Occipital lobe (tissue), 2 donors: Measurements from ENCODE around the gene TANGO2. TPM values are rescaled to one million over a fixed set of nuclear protein-coding genes. Genes with fewer than 3 reads are reported as not detected.

Experiments
- DNase-seq: peaks from one replicate; lab custom pipeline; 2025; lab: John Stamatoyannopoulos, UW
- total RNA-seq: library from RNA; depleted of rRNA; stranded (reverse); fragments of >200 nt; gene quantifications from one replicate; pipeline ENCODE4 v1.2.3, GENCODE V29; 2014

TANGO2 gene
- total RNA-seq, 1 donor from 2014 or later, result 15.9 TPM

DNA sequence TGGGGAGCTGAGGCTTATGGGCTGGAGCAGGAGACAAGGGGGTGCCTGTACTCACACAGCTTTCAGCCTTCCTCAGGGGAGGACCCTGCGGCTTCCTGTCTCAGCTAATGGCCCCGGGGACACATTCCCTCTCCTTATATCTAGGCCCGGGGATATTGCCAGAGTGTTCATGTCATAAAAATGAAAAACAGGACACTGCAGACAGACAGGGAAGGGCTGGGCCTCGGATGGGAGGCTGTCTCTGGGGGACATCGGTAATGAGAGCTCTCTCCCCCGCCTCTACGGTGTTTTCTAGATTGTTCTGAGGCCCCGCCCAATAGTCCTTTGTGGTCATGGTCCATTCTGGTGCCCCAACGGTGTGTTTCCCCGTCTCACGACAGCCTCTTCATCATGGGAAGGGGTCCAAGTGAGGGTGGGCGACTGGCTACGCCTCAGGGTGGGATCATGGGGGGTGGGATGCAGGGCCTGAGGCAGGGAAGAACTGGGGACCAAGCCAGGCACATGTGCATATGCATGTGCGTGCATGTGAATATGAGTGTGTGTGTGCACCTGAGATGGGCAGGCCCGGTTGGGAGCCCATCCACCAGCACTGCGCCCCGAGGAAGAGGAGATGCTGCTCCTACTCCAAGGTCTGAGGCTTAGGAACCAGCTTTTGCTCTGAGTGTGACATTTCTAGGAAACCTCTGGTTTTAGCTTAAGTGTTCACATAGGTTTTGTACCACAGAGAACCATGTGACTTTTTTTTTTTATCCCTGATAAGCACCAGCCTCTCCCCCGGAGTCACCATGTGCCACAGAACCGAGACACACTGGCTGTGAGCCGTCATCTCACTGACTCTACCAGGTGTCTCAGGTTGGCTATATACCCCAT, 9.6 kb upstream of the TANGO2 start:
- no peak for DNase-seq

GRCh38 chr22:20011993-20012740, 8.7 kb upstream of the TANGO2 start:
- no peak for DNase-seq

GRCh38 chr22:20012741-20013331, 8.1 kb upstream of the TANGO2 start:
- no peak for DNase-seq

DNA sequence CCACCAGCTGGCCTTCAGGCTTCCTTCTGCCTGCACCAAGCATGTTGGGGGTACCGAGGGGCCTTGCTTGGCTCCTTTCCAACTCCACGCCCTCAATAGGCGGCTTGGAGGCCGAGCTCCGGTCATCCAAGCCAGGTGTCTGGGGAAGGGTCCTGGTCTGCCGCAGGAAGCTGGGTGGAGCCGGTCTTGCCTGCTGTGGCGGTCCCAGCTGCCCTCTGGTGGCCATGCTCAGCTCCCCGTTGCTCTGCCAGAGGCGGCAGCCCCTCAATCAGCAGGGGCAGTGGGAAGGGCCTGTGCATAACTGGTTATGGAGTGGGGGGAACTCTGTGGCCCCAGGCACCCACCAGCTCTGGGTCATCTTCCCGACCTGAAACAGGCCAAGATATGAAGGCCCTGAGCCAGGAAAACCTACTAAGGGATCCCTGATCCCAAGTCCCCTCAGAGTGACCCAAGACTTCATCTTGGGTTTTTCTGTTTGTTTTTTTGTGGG, 7.5 kb upstream of the TANGO2 start:
- DNase-seq, result peak; percentile 21

DNA sequence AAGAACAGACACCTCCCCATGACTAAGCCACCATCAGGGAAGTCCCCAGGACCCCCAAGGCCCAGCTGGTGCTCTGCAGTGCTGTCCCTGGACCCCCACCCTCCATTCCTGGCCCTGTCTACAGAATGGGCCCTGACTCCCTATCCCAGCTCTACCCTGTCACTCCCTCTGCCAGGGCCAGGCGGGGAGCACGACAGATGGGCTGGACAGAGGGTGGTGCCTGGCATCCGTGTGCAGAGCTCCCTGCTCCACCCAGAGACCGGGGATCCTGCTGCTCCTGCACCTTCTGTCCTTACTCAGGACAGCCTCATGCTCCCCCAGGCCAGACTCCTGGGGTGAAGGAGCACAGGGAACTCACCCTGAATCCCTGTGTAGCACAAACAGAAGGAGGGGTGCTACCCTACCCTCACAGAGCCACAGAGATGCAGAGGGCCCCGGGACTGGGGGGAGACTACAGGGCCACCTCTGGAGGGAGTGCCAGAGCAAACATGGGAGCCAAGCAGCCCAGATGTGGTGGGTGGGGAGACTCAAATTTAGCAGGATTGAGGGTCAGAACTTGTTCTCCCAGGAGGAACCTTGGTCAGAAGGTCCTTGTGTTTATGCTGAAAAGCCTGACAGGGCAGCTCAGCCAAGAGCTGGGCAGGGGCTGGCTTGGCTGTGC, 6.3 kb upstream of the TANGO2 start:
- DNase-seq, result no peak

DNA sequence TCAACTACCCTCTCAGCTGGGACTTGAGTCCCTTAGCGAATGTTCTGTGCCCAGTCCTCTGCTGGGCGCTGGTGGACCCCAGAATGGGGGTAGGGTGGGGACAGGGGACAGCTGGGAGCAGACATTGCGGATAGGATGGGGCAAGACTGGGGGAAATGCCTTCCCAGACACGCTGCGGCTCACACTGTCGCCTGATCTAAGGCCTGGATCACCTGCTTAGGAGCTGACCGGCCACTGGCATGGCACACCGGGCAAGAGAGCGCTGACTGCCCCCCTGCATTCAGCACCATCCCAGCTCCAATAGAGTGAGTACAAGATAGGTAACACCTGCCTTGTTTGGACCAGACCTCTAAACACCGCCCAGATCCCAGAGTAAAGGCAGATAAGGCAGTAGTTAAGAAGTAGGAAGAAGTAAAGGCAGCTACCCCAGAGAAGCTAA, 5.7 kb upstream of the TANGO2 start:
- DNase-seq, result no peak

DNA sequence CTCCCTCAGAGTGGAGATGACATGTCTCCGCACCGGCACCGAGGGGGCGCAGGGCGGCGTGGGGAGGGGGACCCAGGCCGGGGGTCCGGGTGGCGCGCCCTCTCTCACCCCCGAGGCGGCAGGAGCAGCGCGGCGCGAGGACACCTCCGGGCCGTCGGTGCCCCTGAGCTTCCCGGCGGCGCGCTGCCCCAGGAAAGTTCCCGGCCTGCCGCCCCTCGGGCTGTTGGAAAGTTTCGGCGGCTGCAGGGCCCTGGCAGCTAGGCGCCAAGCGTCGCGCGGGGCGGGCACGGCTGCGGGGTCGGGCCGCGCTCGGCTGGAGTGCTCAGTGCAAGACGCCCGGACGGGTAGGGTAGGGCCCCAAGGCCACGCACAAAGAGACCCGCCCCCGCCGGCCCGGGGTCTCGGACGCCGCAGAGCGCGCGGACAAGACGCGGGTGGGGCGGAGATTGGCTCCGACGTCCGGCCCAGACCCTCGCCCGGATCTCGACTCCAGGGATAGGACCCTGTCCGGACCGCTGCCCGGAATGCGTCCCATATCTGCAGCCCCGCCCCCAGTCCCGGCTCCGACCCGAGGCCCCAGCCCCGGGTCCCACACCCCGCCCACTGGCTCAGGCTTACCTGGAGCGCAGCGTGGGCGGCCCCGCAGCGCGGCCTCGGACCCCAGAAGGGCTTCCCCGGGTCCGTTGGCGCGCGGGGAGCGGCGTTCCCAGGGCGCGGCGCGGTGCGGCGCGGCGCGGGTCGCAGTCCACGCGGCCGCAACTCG, 4.8 kb upstream of the TANGO2 start:
- no peak for DNase-seq

GRCh38 chr22:20016734-20017621, 3.9 kb upstream of the TANGO2 start, which contains the start of gene ARVCF:
TSS of gene ARVCF (minus strand) at chr22:20016823. CDS start at chr22:19990794, 26,029 bp downstream.
- DNase-seq, result peak; percentile 91

GRCh38 chr22:20017622-20017958, 3.3 kb upstream of the TANGO2 start:
- DNase-seq, result no peak

DNA sequence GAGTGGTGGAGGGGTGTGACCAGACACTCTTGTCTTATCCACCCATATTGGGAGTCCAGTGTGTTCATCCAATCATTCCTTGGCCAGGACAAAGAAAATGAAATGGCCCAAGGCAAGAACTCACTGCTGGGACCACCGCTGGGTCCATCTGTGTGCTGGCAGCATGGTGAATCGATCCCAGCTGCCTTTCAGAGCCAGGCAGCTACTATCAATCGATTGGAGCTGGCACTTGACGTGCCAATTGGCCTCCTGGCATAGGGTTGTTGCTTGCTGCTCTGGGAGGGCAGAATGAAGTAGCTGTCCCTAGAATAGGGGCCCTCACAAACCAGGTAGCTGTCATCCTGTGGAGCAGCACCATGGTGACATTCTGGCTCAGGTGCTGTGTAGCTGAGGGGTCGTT, 2.9 kb upstream of the TANGO2 start:
- DNase-seq, result no peak

GRCh38 chr22:20019661-20020532, 1.0 kb upstream of the TANGO2 start:
- no peak for DNase-seq

GRCh38 chr22:20021196-20022181, 579 bp downstream of the TANGO2 start:
- DNase-seq, result peak; percentile 70

DNA sequence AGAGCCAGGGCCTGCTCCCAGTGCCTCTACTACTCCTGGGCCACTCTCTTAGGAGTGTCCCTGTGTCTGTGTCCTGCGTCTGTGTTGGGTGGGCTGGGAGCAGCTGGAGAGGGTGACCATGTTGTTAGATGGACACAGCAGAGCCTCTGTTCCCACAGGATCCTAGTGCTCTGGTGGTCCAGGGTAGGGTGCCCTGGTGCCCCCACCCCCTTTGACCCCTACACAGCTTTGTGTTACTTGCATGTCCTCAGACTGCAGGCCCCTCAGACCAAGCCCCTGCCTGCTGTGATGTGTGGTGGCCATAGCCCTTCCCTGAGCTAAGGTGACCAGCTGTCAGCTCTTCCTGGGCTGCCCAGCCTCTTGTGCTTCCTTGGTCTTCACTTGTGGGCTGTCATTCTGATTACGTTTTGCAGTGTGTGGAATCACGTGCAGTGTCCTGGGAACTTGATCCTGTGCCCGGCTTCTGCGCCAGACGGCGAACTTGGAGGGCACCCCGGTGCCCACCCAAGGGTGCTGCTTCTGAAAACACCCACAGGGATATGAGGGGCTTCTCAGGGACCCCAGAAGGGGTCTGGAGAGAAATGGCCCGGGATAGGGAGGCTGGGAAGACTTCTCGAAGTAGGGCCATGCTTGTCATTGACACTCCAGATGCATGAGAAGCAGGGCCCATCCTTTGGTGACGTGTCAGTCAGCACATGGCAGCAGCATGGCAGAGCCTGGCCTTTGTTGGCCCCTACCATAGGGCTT, 1.5 kb downstream of the TANGO2 start:
- no peak for DNase-seq

DNA sequence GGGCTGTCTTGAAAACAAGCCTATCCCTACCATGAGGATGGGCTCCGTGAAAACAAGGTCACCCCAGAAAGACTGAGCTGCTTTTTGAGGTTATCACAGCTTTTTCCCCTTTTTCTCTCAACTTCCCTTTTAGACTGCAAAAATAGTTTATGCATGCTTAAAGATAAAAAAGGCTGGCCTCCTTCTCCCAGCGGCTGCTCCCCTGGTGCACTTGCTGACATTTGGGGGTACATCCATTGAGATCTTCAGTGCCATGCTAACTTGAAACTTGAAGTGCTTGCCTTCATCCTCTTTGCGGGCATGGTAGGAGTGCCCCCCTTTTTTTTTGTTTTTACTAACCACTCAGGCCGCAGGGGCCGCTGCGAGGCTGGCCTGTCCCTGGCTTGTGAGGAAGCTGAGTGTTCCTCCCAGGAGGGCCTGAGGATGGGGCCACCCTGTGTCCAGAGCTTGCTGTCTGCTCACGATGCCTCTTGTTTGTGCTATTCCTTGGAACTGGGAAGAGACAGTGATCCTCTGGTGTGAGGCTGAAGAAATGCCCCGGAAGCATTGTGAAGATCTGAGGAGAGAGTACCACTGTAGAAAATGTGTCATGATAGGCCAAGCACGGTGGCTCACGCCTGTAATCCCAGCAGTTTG, 2.2 kb downstream of the TANGO2 start:
- no peak for DNase-seq

DNA sequence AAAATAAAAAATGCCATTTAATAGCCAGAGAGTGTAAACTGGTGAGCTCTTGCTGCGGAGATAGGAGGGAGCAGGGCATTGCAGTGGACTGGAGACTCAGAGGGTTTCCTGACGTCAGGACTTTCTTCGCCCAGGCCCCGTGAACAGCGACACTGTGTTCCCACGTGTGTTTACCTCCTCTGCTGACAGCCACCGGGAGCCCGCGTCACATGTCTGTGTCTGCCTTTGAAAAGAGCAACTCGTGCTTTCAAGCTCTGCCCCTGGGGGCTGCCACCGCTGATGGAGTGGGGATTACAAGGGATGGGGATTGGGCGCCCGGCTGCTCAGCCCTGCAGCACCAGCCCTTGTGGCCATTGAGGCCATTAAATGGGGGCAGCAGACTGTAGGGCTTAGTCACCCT, 3.3 kb downstream of the TANGO2 start:
- DNase-seq, result peak; percentile 39

DNA sequence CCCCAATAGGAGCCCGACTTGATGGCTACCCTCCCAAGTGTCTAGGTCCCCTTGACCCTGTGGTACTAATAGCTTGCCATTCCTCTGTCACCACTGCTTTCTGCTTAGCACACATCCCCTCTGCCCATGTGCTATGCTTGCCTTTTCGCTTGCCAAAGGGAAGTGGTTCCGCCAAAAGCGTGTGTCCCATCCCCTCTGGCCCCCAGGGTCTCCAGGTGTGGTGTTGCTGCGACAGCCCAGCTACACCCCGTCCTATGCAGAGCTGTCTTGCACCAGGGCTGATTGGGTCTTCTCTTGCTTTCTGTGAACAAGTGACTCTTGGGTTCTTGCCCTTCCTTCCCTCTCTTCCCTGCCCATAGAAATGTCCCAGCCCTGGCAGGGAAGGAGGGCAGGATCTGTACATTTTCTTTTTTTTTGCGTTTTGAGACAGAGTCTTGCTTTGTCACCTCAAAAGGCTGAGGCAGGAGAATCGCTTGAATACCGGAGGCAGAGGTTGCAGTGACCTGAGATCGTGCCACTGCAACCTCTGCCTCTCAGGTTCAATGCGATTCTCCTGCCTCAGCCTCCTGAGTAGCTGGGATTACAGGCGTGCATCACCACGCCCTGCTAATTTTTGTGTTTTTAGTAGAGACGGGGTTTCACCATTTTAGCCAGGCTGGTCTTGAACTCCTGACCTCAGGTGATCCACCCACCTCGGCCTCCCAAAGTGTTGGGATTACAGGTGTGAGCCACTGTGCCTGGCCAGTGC, 3.9 kb downstream of the TANGO2 start:
- DNase-seq, result no peak
